NT2/D1 (cell line): ENCODE results near the gene TMF1.

Experiments used
- SUZ12 ChIP-seq: IDR thresholded peaks from 2 replicates; pipeline ENCODE4 v1.6.1; 2011; ENCODE audit not compliant: insufficient read length, insufficient read depth; ENCODE audit errors: extremely low read depth
- YY1 ChIP-seq: IDR thresholded peaks from 2 replicates; pipeline ENCODE4 v1.6.1; 2011; ENCODE audit not compliant: insufficient read length, insufficient read depth
- ZNF274 ChIP-seq: IDR thresholded peaks from 2 replicates; pipeline ENCODE4 v1.6.1; 2011; ENCODE audit warnings: mild to moderate bottlenecking, low read depth, low read length

DNA sequence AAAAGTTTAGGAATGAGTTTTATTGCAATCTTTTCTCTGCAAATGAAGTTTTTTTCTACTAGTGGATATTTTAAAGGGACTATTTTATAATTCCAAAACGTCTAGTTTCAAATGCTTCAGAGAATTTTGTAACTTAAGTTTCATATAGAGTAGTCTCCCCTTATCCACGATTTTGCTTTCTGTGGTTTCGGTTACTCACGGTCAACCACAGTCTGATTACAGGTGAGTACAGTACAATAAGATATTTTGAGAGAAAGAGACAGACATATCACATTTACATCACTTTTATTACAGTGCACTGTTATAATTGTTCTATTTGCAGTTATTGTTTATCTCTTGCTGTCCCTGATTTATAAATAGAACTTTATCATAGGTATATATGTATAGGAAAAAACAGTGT is 31.3 kb downstream of the TMF1 start:
- no peak for TF ChIP-seq YY1
- TF ChIP-seq SUZ12, result no peak
- TF ChIP-seq ZNF274, result no peak
